Astrocyte of the spinal cord (primary cell): ENCODE results near the gene CSNK2A1.

Source experiments
- DNase-seq: peaks from one replicate; pipeline ENCODE4 v3.0.0; 2011; ENCODE audit warnings: low read depth, low spot score
- H3K4me3 ChIP-seq: 2 replicates; pipeline ENCODE4 v1.5.1; 2011; ENCODE audit warnings: low read depth, mild to moderate bottlenecking, low read length, moderate library complexity
- in situ Hi-C: cut with HindIII; loops from 2 replicates; pipeline ENCODE4 v1.10.0; 2017; ENCODE audit warnings: low sequenced_read_pairs
- TF ChIP-seq, protein P1 (sequence below): IDR thresholded peaks from 2 replicates; pipeline ENCODE4 v1.5.1; 2012; ENCODE audit warnings: low read depth, mild to moderate bottlenecking, low read length, inconsistent platforms

Gene CSNK2A1

DNA sequence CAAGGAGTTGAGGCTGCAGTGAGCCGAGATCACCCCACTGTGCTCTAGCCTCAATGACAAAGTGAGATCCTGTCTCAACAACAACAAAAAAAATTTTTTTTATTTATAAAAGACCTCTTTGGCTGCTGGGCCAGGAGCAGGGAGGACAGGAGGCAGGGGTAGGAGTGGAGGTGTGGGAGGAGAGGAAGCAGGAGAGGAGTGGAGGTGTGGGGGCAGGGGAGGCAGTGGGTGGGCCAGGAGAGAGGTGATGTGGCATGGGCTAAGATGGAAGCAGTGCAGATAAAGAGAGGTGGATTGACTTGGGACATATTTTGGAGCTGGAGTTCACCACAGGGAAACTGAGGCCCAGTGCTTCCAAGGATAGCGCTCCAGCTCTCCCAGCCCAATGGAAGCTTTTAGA lies 13.4 kb upstream of the CSNK2A1 start:
- DNase-seq: no peak
- H3K4me3 ChIP-seq: no peak overlapping the region
- in situ Hi-C loops: no loop called here
- TF ChIP-seq, protein P1, sequence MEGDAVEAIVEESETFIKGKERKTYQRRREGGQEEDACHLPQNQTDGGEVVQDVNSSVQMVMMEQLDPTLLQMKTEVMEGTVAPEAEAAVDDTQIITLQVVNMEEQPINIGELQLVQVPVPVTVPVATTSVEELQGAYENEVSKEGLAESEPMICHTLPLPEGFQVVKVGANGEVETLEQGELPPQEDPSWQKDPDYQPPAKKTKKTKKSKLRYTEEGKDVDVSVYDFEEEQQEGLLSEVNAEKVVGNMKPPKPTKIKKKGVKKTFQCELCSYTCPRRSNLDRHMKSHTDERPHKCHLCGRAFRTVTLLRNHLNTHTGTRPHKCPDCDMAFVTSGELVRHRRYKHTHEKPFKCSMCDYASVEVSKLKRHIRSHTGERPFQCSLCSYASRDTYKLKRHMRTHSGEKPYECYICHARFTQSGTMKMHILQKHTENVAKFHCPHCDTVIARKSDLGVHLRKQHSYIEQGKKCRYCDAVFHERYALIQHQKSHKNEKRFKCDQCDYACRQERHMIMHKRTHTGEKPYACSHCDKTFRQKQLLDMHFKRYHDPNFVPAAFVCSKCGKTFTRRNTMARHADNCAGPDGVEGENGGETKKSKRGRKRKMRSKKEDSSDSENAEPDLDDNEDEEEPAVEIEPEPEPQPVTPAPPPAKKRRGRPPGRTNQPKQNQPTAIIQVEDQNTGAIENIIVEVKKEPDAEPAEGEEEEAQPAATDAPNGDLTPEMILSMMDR: no peak

DNA sequence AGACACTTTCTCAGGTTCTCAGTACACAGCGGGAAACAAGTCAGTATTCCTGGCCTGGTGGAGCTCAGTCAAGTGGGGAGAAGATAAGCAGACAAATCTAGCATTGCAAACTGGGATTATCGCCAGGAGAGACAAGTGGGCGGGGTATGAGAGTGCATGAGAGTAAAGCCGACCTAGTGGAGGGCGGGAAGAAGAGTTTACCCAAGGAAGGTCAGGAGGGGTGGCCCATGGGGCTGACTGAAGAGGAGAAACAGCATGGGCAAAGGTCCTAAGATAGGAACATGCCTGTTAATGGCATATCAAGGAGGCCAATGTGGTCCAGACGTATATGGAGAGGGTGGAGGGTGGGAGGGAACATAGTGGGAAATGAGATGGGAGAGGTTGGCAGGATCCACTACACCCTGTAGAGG lies 12.4 kb upstream of the CSNK2A1 start:
- in situ Hi-C loops: no loop called here
- DNase-seq: no peak
- TF ChIP-seq, protein P1: no peak
- no peak overlapping the region for H3K4me3 ChIP-seq

DNA sequence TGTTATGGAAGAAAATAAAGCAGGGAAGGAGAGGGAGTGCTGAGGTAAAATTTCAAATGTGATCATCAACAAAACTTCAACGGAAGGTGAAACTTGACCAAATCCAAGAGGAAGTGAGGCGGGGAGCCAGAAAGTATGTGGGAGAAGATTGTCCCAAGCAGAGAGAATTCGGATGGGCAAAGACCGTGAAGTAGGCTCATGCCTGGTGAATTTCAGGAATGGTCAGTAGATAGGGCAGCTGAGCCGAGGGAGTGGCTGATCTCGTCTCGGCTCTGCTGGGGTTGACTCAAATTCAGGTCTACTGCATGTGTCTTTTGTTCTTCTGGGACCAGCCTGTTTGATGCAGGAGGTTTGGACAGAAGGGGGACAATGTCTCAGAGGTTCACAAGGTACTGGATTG lies 7.0 kb upstream of the CSNK2A1 start:
- DNase-seq: no peak
- in situ Hi-C loops: no loop called here
- no peak overlapping the region for H3K4me3 ChIP-seq
- TF ChIP-seq, protein P1: no peak

DNA sequence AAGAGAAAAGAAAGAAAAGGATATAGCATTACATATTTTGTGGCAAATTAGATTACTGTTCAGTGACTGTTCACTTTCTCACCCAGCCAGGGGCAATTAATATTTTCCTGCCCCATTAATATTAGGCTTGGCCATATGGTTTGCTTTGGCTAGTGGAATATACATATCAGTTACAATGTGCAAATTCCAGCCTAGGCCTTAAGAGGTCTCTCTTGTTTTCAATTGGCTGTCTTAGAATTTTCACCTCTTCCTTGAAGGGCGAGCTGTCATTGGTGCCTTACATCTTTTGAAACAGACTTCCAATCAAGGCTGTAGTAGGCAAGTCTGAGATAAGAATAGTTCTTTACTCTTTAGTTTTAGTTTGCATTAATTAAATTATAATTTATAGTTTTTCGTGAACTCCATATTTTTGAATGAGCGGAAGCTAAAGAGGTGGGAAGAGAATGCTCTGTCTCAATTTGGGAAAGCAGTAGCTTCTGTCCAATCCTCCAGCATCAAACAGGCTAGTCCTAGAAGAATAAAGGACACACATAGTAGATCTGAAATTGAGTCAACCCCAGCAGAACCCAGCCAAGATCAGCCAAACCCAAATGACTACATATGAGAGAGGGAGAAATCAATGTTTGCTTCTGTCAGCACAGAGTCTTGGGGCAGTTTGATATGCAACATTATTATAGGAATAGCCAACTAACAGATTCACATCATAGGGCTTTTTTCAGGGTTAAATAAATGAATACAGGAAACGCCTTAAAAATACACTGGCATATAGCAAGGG lies 6.3 kb upstream of the CSNK2A1 start:
- H3K4me3 ChIP-seq: no peak overlapping the region
- TF ChIP-seq, protein P1: no peak
- no peak for DNase-seq
- in situ Hi-C loops: no loop called here

DNA sequence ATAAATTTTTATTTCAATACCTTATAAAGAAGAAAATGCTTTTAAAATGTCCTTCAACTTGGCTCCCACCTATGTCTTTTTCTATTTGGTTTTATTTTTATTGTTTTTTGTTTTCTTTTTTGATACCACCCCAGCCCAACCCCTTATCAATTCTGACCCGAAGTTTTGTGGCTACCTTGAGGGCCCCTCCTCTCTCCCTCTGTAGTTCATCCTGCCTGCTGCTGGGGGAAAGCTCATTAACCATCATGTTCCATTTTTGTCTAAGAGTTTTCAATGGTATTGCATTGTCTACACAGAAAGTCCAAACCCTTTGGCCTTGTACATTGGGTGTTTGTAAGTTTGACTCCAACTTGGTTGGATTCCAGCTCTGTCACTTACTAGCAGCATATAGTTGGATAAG lies 5.3 kb upstream of the CSNK2A1 start:
- TF ChIP-seq, protein P1: no peak
- in situ Hi-C loops: no loop called here
- H3K4me3 ChIP-seq: no peak overlapping the region
- no peak for DNase-seq

DNA sequence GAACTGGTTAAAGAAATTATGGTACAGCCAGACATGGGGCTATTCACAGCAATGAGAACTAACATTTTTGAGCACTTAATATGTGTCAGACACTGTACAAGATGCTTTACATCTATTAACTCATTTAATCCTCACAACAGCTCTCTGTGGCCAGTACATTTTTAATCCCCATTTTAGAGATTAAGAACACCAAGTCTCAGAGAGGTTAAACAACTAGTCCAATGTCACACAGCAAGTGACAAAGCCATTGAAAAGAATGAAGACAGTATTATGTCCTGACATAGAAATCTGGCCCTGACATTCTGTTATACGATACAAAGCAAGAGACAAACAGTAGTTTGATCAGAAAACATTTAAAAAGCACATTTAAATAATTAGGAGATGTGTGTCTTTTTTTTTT lies 3.8 kb upstream of the CSNK2A1 start:
- TF ChIP-seq, protein P1: no peak
- H3K4me3 ChIP-seq: no peak overlapping the region
- in situ Hi-C loops: no loop called here
- no peak for DNase-seq
